NCI-H1105 (cell line): ENCODE measurements around the gene THUMPD1.
"Not testable (repeated sequence)": the region's sequence is repeated elsewhere in the genome, so short reads cannot be mapped to it uniquely, and the experiment has no call there.

Experiments
- DNase-seq: peaks from one replicate; lab custom pipeline; 2025; lab: John Stamatoyannopoulos, UW

THUMPD1 gene

GRCh38 chr16:20694096-20694495, 47.5 kb downstream of the THUMPD1 start:
- not testable (repeated sequence) for DNase-seq

GRCh38 chr16:20689668-20690067, 52.0 kb downstream of the THUMPD1 start:
- no peak for DNase-seq

GRCh38 chr16:20683812-20684211, 57.8 kb downstream of the THUMPD1 start:
- DNase-seq, result no peak
